ENCODE measurements around the gene SSBP2. TPM values are rescaled to one million over a fixed set of nuclear protein-coding genes. Genes with fewer than 3 reads are reported as not detected.

Gene SSBP2
- total and polyA plus RNA-seq, 2 donors (not counting 1 experiment from before 2014, with no cell fraction given), result 44.4 to 63.1 TPM

GRCh38 chr5:81729276-81729675, 21.6 kb downstream of the SSBP2 start:
- TF ChIP-seq EZH2 (IDR thresholded peaks at IDR 0.05; ENCODE audit: low read length, missing control alignments), result no peak
- TF ChIP-seq CTCF (conservative IDR thresholded peaks at IDR 0.05 in 1 of 2, IDR thresholded peaks at IDR 0.05 in 1 of 2; ENCODE audit: low read depth in 1 of 2, low read length in 2 of 2), result no peak
- H3K4me3 ChIP-seq (replicated peaks in 1 of 4; ENCODE audit: control extremely low read depth in 1 of 4, insufficient read depth in 1 of 4, low read depth in 3 of 4, low read length in 4 of 4), result no peak overlapping the region
- no peaks in the 10 kb centered on the region for H3K4me1 ChIP-seq (ENCODE audit: control insufficient read depth, extremely low read depth, insufficient read depth, low read length)
- no peak overlapping the region for H2AFZ ChIP-seq (ENCODE audit: low read length)
- H3K27ac ChIP-seq (ENCODE audit: insufficient read depth, low read length), result no peak overlapping the region
- H4K20me1 ChIP-seq (ENCODE audit: control insufficient read depth, extremely low read depth, insufficient read depth, low read length), result no peaks in the 10 kb centered on the region
- no peaks in the 10 kb centered on the region for H3K36me3 ChIP-seq (ENCODE audit: control insufficient read depth, insufficient read depth, low read length)
- no peak for DNase-seq (ENCODE audit: low read depth in 2 of 2)
- no peaks in the 10 kb centered on the region for H3K27me3 ChIP-seq (ENCODE audit: control insufficient read depth, insufficient read depth, low read length)
- H3K79me2 ChIP-seq (ENCODE audit: control insufficient read depth, insufficient read depth, low read length), result peaks cover 3% of the 10 kb centered on the region
- H3K4me2 ChIP-seq (ENCODE audit: extremely low read depth, insufficient read depth, low read length), result no peak overlapping the region
- no peaks in the 10 kb centered on the region for H3K9me3 ChIP-seq (ENCODE audit: control insufficient read depth, insufficient read depth, low read depth, low read length)
- H3K9ac ChIP-seq (ENCODE audit: insufficient read depth, low read length), result no peak overlapping the region

GRCh38 chr5:81728301-81728700, 22.6 kb downstream of the SSBP2 start:
- no peak for DNase-seq (ENCODE audit: low read depth in 2 of 2)
- H3K9me3 ChIP-seq (ENCODE audit: control insufficient read depth, insufficient read depth, low read depth, low read length), result no peaks in the 10 kb centered on the region
- H2AFZ ChIP-seq (ENCODE audit: low read length), result no peak overlapping the region
- H3K79me2 ChIP-seq (ENCODE audit: control insufficient read depth, insufficient read depth, low read length), result peaks cover 5% of the 10 kb centered on the region
- no peak overlapping the region for H3K4me3 ChIP-seq (replicated peaks in 1 of 4; ENCODE audit: control extremely low read depth in 1 of 4, insufficient read depth in 1 of 4, low read depth in 3 of 4, low read length in 4 of 4)
- H3K9ac ChIP-seq (ENCODE audit: insufficient read depth, low read length), result no peak overlapping the region
- no peaks in the 10 kb centered on the region for H3K4me1 ChIP-seq (ENCODE audit: control insufficient read depth, extremely low read depth, insufficient read depth, low read length)
- TF ChIP-seq CTCF (conservative IDR thresholded peaks at IDR 0.05 in 1 of 2, IDR thresholded peaks at IDR 0.05 in 1 of 2; ENCODE audit: low read depth in 1 of 2, low read length in 2 of 2) (no peak), EZH2 (IDR thresholded peaks at IDR 0.05; ENCODE audit: low read length, missing control alignments) (no peak)
- no peaks in the 10 kb centered on the region for H3K27me3 ChIP-seq (ENCODE audit: control insufficient read depth, insufficient read depth, low read length)
- no peaks in the 10 kb centered on the region for H3K36me3 ChIP-seq (ENCODE audit: control insufficient read depth, insufficient read depth, low read length)
- no peak overlapping the region for H3K27ac ChIP-seq (ENCODE audit: insufficient read depth, low read length)
- H4K20me1 ChIP-seq (ENCODE audit: control insufficient read depth, extremely low read depth, insufficient read depth, low read length), result no peaks in the 10 kb centered on the region
- no peak overlapping the region for H3K4me2 ChIP-seq (ENCODE audit: extremely low read depth, insufficient read depth, low read length)

- peak in 1 of 2 donors; percentile 43 for DNase-seq (ENCODE audit: low read depth in 2 of 2)
- TF ChIP-seq EZH2 (IDR thresholded peaks at IDR 0.05; ENCODE audit: low read length, missing control alignments), result no peak
- no peak overlapping the region for H2AFZ ChIP-seq (ENCODE audit: low read length)
- no peaks in the 10 kb centered on the region for H3K36me3 ChIP-seq (ENCODE audit: control insufficient read depth, insufficient read depth, low read length)
- no peaks in the 10 kb centered on the region for H4K20me1 ChIP-seq (ENCODE audit: control insufficient read depth, extremely low read depth, insufficient read depth, low read length)
- no peak overlapping the region for H3K27ac ChIP-seq (ENCODE audit: insufficient read depth, low read length)
- H3K9me3 ChIP-seq (ENCODE audit: control insufficient read depth, insufficient read depth, low read depth, low read length), result no peaks in the 10 kb centered on the region
- no peak overlapping the region for H3K4me3 ChIP-seq (replicated peaks in 1 of 4; ENCODE audit: control extremely low read depth in 1 of 4, insufficient read depth in 1 of 4, low read depth in 3 of 4, low read length in 4 of 4)
- peaks cover 5% of the 10 kb centered on the region for H3K79me2 ChIP-seq (ENCODE audit: control insufficient read depth, insufficient read depth, low read length)
- no peak overlapping the region for H3K9ac ChIP-seq (ENCODE audit: insufficient read depth, low read length)
- no peaks in the 10 kb centered on the region for H3K4me1 ChIP-seq (ENCODE audit: control insufficient read depth, extremely low read depth, insufficient read depth, low read length)
- H3K4me2 ChIP-seq (ENCODE audit: extremely low read depth, insufficient read depth, low read length), result no peak overlapping the region
- H3K27me3 ChIP-seq (ENCODE audit: control insufficient read depth, insufficient read depth, low read length), result no peaks in the 10 kb centered on the region
Observed at GRCh38 chr5:81726297-81726696, 24.6 kb downstream of the SSBP2 start.
